GM23338 (cell line): ENCODE data around the gene FFAR2. TPM values are rescaled to one million over a fixed set of nuclear protein-coding genes. Genes with fewer than 3 reads are reported as not detected.

Source experiments
- ATAC-seq: fragments of 200-7000 bp; cut with Tn5 transposase; 3 replicates; pipeline ENCODE4 v1.9.1; 2020
- DNase-seq: peaks from one replicate; pipeline ENCODE4 v3.0.0-alpha.2; 2015; ENCODE audit warnings: low spot score
- H2AFZ ChIP-seq: fragments of 200-600 bp; sonication (generic); 2 replicates; pipeline ENCODE4 v1.8.0; 2016; ENCODE audit warnings: antibody characterized with exemption, mild to moderate bottlenecking, moderate library complexity
- H3F3A ChIP-seq: fragments of 200-600 bp; sonication (generic); replicated peaks from 2 replicates; pipeline ENCODE4 v1.8.0; 2017; ENCODE audit warnings: antibody characterized with exemption, mixed run types, low read depth
- H3K27ac ChIP-seq: fragments of 200-600 bp; sonication (generic); 2 replicates; pipeline ENCODE4 v1.6.1; 2016; ENCODE audit warnings: low read depth
- H3K27me3 ChIP-seq: fragments of 200-600 bp; sonication (generic); 2 replicates; pipeline ENCODE4 v1.8.0; 2016; ENCODE audit warnings: mild to moderate bottlenecking, mixed run types, moderate library complexity; ENCODE audit not compliant: insufficient read depth
- H3K36me3 ChIP-seq: fragments of 200-600 bp; sonication (generic); 2 replicates; pipeline ENCODE4 v1.8.0; 2016; ENCODE audit warnings: mild to moderate bottlenecking; ENCODE audit not compliant: insufficient read depth
- H3K4me1 ChIP-seq: fragments of 200-600 bp; sonication (generic); 2 replicates; pipeline ENCODE4 v1.8.0; 2016; ENCODE audit warnings: mild to moderate bottlenecking, moderate library complexity; ENCODE audit not compliant: insufficient read depth
- H3K4me2 ChIP-seq: fragments of 200-600 bp; sonication (generic); 2 replicates; pipeline ENCODE4 v1.7.1; 2017; ENCODE audit warnings: mixed run types
- H3K4me3 ChIP-seq: fragments of 200-600 bp; sonication (generic); 2 replicates; pipeline ENCODE4 v1.6.1; 2016; ENCODE audit warnings: mixed run types
- H3K79me2 ChIP-seq: fragments of 200-600 bp; sonication (generic); replicated peaks from 2 replicates; pipeline ENCODE4 v1.8.0; 2017; ENCODE audit warnings: mild to moderate bottlenecking; ENCODE audit not compliant: insufficient read depth
- H3K9me2 ChIP-seq: fragments of 200-600 bp; sonication (generic); 2 replicates; pipeline ENCODE4 v1.8.0; 2017; ENCODE audit not compliant: insufficient read depth
- H4K20me1 ChIP-seq: fragments of 200-600 bp; sonication (generic); replicated peaks from 2 replicates; pipeline ENCODE4 v1.8.0; 2017; ENCODE audit warnings: mild to moderate bottlenecking; ENCODE audit not compliant: insufficient read depth
- H3K27ac Mint-ChIP-seq: 2 replicates; pipeline ENCODE4 v1.8.0; 2020; ENCODE audit warnings: inconsistent platforms, mild to moderate bottlenecking, moderate library complexity, mixed read lengths
- H3K27me3 Mint-ChIP-seq: 3 replicates; pipeline ENCODE4 v1.8.0; 2022; ENCODE audit warnings: low read depth, mild to moderate bottlenecking, moderate library complexity, mixed read lengths, inconsistent platforms; ENCODE audit not compliant: insufficient read depth, poor library complexity
- H3K36me3 Mint-ChIP-seq: 3 replicates; pipeline ENCODE4 v1.8.0; 2021; ENCODE audit warnings: low read depth, mild to moderate bottlenecking, inconsistent platforms, moderate library complexity, mixed read lengths
- H3K4me1 Mint-ChIP-seq: 3 replicates; pipeline ENCODE4 v1.8.0; 2020; ENCODE audit warnings: mild to moderate bottlenecking, inconsistent platforms, mixed read lengths
- H3K4me3 Mint-ChIP-seq: 3 replicates; pipeline ENCODE4 v1.8.0; 2021; ENCODE audit warnings: moderate library complexity, mild to moderate bottlenecking, inconsistent platforms, mixed read lengths
- H3K9me3 Mint-ChIP-seq: 3 replicates; pipeline ENCODE4 v1.8.0; 2020; ENCODE audit warnings: moderate library complexity, mild to moderate bottlenecking, inconsistent platforms, mixed read lengths
- CREB1 ChIP-seq: fragments of 250-450 bp; sonication (Bioruptor Pico); IDR thresholded peaks from 2 replicates; pipeline ENCODE4 v1.5.0; 2020; ENCODE audit warnings: low read depth, mild to moderate bottlenecking, moderate library complexity
- CTCF ChIP-seq, 2 experiments: fragments of 200-600 bp in 1 of 2; sonication (generic) in 1 of 2; conservative IDR thresholded peaks; 2 replicates each; pipeline versions ENCODE4 v1.5.1 to v1.6.1; 2016 to 2017; ENCODE audit warnings: antibody characterized with exemption in 2 of 2, low read depth in 2 of 2, mild to moderate bottlenecking in 2 of 2, moderate library complexity in 1 of 2
- ETS1 ChIP-seq: IDR thresholded peaks from 2 replicates; pipeline ENCODE4 v1.6.1; 2016; ENCODE audit warnings: antibody characterized with exemption
- EZH2phosphoT487 ChIP-seq: fragments of 200-600 bp; sonication (generic); IDR thresholded peaks from one replicate; pipeline ENCODE4 v1.8.1; 2018; ENCODE audit warnings: antibody characterized with exemption; ENCODE audit not compliant: unreplicated experiment
- JUNB ChIP-seq: IDR thresholded peaks from one replicate; pipeline ENCODE4 v1.6.1; 2016; ENCODE audit warnings: antibody characterized with exemption; ENCODE audit not compliant: unreplicated experiment
- POLR2AphosphoS5 ChIP-seq: IDR thresholded peaks from 2 replicates; pipeline ENCODE4 v1.6.1; 2016; ENCODE audit warnings: antibody characterized with exemption, low read depth
- REST ChIP-seq: IDR thresholded peaks from one replicate; pipeline ENCODE4 v1.6.1; 2018; ENCODE audit warnings: antibody characterized with exemption; ENCODE audit not compliant: unreplicated experiment
- STAT1 ChIP-seq: IDR thresholded peaks from one replicate; pipeline ENCODE4 v1.6.1; 2016; ENCODE audit warnings: antibody characterized with exemption; ENCODE audit not compliant: unreplicated experiment
- ZNF114 ChIP-seq: fragments of 250-450 bp; sonication (Bioruptor Pico); IDR thresholded peaks from 2 replicates; pipeline ENCODE4 v1.5.0; 2020; ENCODE audit warnings: mild to moderate bottlenecking, moderate library complexity
- ZNF331 ChIP-seq: fragments of 250-450 bp; sonication (Bioruptor Pico); IDR thresholded peaks from 2 replicates; pipeline ENCODE4 v1.5.0; 2020; ENCODE audit warnings: low read depth, mild to moderate bottlenecking, moderate library complexity
- polyA plus RNA-seq: library from polyadenylated mRNA; unstranded; fragments of >200 nt; fragmentation: Nextera tagmentation; extraction: Ambion mirVana; gene quantifications from 2 replicates; pipeline ENCODE4 v1.2.1, GENCODE V29; 2016
- total RNA-seq: library from RNA; depleted of rRNA; stranded (reverse); fragments of >200 nt; shearing (Covaris generic); gene quantifications from 2 replicates; pipeline ENCODE4 v1.2.3, GENCODE V29; 2014

The FFAR2 gene
- total and polyA plus RNA-seq, 2 experiments from 2014 or later = not detected

GRCh38 chr19:35455616-35456201 is 7.7 kb downstream of the FFAR2 start:
- Histone ChIP-seq H3K27ac (no peak overlapping the region), H3K27me3 (no peaks in the 10 kb centered on the region)
- DNase-seq = no peak

GRCh38 chr19:35457173-35457572 is 9.1 kb downstream of the FFAR2 start:
- Mint-ChIP-seq H3K9me3 (no peaks in the 10 kb centered on the region), H3K4me3 (no peak overlapping the region), H3K27me3 (peaks cover 7% of the 10 kb centered on the region), H3K36me3 (no peaks in the 10 kb centered on the region), H3K27ac (no peak overlapping the region), H3K4me1 (peaks cover 3% of the 10 kb centered on the region)
- H3K27me3 ChIP-seq = no peaks in the 10 kb centered on the region
- H3K36me3 ChIP-seq = no peaks in the 10 kb centered on the region
- ATAC-seq = no peak
- H3K27ac ChIP-seq = no peak overlapping the region
- no peaks in the 10 kb centered on the region for H3F3A ChIP-seq
- no peak overlapping the region for H3K4me2 ChIP-seq
- no peak overlapping the region for H3K4me3 ChIP-seq
- H3K4me1 ChIP-seq = no peaks in the 10 kb centered on the region
- H3K9me2 ChIP-seq = no peaks in the 10 kb centered on the region
- no peaks in the 10 kb centered on the region for H4K20me1 ChIP-seq
- no peaks in the 10 kb centered on the region for H3K79me2 ChIP-seq
- no peak for DNase-seq
- no peak overlapping the region for H2AFZ ChIP-seq
- TF ChIP-seq ZNF331 (no peak), CTCF (conservative IDR thresholded peaks at IDR 0.05; ENCODE audit: low read depth in 2 of 2) (no peak), CREB1 (CRISPR knock-in tag) (no peak), JUNB (no peak), POLR2AphosphoS5 (no peak), EZH2phosphoT487 (no peak), ETS1 (no peak), ZNF114 (CRISPR knock-in tag) (no peak), REST (no peak)

More at GRCh38 chr19:35455616-35456201, 7.7 kb downstream of the FFAR2 start:
- Histone ChIP-seq H3K9me2 (no peaks in the 10 kb centered on the region), H3K4me2 (no peak overlapping the region), H4K20me1 (no peaks in the 10 kb centered on the region), H2AFZ (no peak overlapping the region), H3K4me3 (no peak overlapping the region), H3K79me2 (no peaks in the 10 kb centered on the region), H3K4me1 (no peaks in the 10 kb centered on the region), H3F3A (no peaks in the 10 kb centered on the region), H3K36me3 (no peaks in the 10 kb centered on the region)
- no peak overlapping the region for H3K4me3 Mint-ChIP-seq
- peaks cover 1% of the 10 kb centered on the region for H3K4me1 Mint-ChIP-seq
- TF ChIP-seq JUNB = no peak
- no peak for TF ChIP-seq STAT1
- no peak for TF ChIP-seq ZNF114 (CRISPR knock-in tag)
- no peaks in the 10 kb centered on the region for H3K9me3 Mint-ChIP-seq
- no peak overlapping the region for H3K27ac Mint-ChIP-seq
- no peaks in the 10 kb centered on the region for H3K36me3 Mint-ChIP-seq
- peaks cover 6% of the 10 kb centered on the region for H3K27me3 Mint-ChIP-seq
- no peak for ATAC-seq
